ENCODE measurements around the gene SFI1. TPM values are rescaled to one million over a fixed set of nuclear protein-coding genes. Genes with fewer than 3 reads are reported as not detected.
A peak's percentile ranks its signal among the peaks of the same experiment; 100 is the strongest.

SFI1 gene
- total RNA-seq, 1 experiment from 2014 or later, result 55.2 TPM

DNA sequence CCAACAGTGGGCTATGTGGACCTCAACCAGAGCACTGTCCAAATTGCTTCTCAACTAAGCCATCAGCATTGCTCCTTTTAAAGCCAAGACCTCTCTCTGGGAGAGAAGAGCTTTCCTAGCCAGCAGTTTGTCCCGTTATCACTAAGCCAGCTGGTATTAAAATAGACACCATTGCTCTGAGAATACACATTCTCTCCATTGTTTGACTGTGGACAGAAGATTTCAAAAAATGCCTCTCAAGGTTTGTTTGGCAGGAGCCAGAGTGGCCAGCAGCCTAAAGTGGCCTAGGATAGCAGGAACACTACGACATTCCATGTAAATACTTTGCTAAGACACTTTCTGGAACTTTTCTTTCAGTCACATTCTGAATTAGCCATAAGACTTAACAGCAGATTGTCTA is 48.0 kb upstream of the SFI1 start:
- TF ChIP-seq, protein P1, sequence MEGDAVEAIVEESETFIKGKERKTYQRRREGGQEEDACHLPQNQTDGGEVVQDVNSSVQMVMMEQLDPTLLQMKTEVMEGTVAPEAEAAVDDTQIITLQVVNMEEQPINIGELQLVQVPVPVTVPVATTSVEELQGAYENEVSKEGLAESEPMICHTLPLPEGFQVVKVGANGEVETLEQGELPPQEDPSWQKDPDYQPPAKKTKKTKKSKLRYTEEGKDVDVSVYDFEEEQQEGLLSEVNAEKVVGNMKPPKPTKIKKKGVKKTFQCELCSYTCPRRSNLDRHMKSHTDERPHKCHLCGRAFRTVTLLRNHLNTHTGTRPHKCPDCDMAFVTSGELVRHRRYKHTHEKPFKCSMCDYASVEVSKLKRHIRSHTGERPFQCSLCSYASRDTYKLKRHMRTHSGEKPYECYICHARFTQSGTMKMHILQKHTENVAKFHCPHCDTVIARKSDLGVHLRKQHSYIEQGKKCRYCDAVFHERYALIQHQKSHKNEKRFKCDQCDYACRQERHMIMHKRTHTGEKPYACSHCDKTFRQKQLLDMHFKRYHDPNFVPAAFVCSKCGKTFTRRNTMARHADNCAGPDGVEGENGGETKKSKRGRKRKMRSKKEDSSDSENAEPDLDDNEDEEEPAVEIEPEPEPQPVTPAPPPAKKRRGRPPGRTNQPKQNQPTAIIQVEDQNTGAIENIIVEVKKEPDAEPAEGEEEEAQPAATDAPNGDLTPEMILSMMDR (IDR thresholded peaks at IDR 0.05; ENCODE audit: insufficient read depth in 1 of 2, low read depth in 1 of 2, low read length in 1 of 2, severe bottlenecking in 1 of 2, unreplicated experiment in 1 of 2), result no peak
- Histone ChIP-seq H3K4me1 (no peaks in the 10 kb centered on the region), H3K9me3 (no peaks in the 10 kb centered on the region), H3K36me3 (ENCODE audit: control insufficient read depth, insufficient read depth, low read length) (peaks cover 1% of the 10 kb centered on the region; the same call in 1 of the 2 replicates), H3K27me3 (replicated peaks; ENCODE audit: control insufficient read depth, insufficient read depth, low read length) (no peaks in the 10 kb centered on the region), H3K4me3 (ENCODE audit: low read depth, low read length) (no peak overlapping the region)
- intact Hi-C loops (cut with micrococcal nuclease; ENCODE audit: unreplicated experiment), result no loop called here
- ChIA-PET CTCF (no interaction called here), POLR2A (no interaction called here)
- Mint-ChIP-seq H3K4me3 (ENCODE audit: unreplicated experiment) (no peak overlapping the region), H3K27me3 (ENCODE audit: insufficient read depth, unreplicated experiment) (no peaks in the 10 kb centered on the region), H3K9me3 (ENCODE audit: unreplicated experiment) (no peaks in the 10 kb centered on the region), H3K27ac (ENCODE audit: unreplicated experiment) (no peak overlapping the region), H3K36me3 (ENCODE audit: insufficient read depth, unreplicated experiment) (peaks cover 44% of the 10 kb centered on the region), H3K4me1 (ENCODE audit: low read depth, unreplicated experiment) (no peaks in the 10 kb centered on the region)
- no TSS peak for BruUV-seq (replicated peaks)
- DNase-seq, result no peak

GRCh38 chr22:31449506-31449905 is 46.8 kb upstream of the SFI1 start:
- BruUV-seq (replicated peaks), result no TSS peak

DNA sequence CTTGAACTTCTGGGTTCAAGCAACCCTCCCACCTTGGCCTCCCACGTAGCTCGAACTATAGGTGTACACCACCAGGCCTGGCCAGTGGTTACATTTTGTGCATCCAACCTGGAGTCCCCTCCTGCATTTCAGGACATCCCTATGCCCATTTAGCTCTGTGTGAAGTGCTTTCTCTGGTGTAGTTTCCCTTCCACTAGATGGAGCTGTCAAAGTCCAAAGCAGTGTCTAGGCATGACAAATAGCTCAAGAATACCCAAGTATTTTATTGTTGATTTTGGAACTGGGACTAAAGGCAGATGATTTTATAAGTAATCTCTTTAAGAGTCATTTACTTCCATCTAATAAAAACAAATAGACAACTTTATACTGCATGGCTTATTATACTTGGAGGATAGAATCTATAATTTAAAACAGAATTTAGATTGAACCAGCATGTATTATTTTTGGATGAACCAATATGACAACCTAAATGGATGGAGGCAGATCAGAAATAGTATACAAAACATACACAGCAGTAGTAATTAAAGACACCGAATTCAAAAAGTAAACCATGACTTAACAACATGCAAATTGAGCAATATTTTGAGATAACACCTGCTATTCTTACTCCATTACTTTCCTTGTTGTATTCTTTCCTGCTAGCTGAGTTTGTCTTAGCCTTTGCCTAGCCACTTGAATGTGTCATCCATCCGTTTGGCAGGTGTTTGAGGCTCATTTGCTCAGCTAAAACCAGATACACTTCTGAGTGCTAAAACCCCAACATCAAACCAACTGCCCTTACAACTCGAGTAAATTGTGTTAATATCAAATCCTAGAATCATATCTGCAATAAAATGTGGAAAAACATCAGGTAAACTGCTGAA is 44.4 kb upstream of the SFI1 start:
- no peaks in the 10 kb centered on the region for H3K9me3 ChIP-seq
- no TSS peak for BruUV-seq (replicated peaks)
- no peak overlapping the region for H3K4me3 Mint-ChIP-seq (ENCODE audit: unreplicated experiment)
- no peaks in the 10 kb centered on the region for H3K27me3 Mint-ChIP-seq (ENCODE audit: insufficient read depth, unreplicated experiment)
- H3K27me3 ChIP-seq (replicated peaks; ENCODE audit: control insufficient read depth, insufficient read depth, low read length), result no peaks in the 10 kb centered on the region
- H3K4me1 Mint-ChIP-seq (ENCODE audit: low read depth, unreplicated experiment), result no peaks in the 10 kb centered on the region
- peaks cover 32% of the 10 kb centered on the region for H3K36me3 Mint-ChIP-seq (ENCODE audit: insufficient read depth, unreplicated experiment)
- TF ChIP-seq, protein P1 (IDR thresholded peaks at IDR 0.05; ENCODE audit: insufficient read depth in 1 of 2, low read depth in 1 of 2, low read length in 1 of 2, severe bottlenecking in 1 of 2, unreplicated experiment in 1 of 2), result peak in 1 of 2 experiments; percentile 72
- DNase-seq, result peak in 1 of 2 experiments; percentile 49
- POLR2A ChIA-PET, result no interaction called here
- peaks cover 1% of the 10 kb centered on the region; the same call in 1 of the 2 replicates for H3K36me3 ChIP-seq (ENCODE audit: control insufficient read depth, insufficient read depth, low read length)
- H3K27ac Mint-ChIP-seq (ENCODE audit: unreplicated experiment), result no peak overlapping the region
- H3K4me1 ChIP-seq, result no peaks in the 10 kb centered on the region
- intact Hi-C loops (cut with micrococcal nuclease; ENCODE audit: unreplicated experiment), result no loop called here
- CTCF ChIA-PET, result interaction anchor here (0.6 to 1.5 kb wide), 16 partner anchors 10 to 518 kb away, joined by 3 to 13 read pairs (median 4); partner anchors contain the start of gene EIF4ENIF1
- no peaks in the 10 kb centered on the region for H3K9me3 Mint-ChIP-seq (ENCODE audit: unreplicated experiment)
- no peak overlapping the region for H3K4me3 ChIP-seq (ENCODE audit: low read depth, low read length)

More at GRCh38 chr22:31449506-31449905, 46.8 kb upstream of the SFI1 start:
- Histone ChIP-seq H3K36me3 (ENCODE audit: control insufficient read depth, insufficient read depth, low read length) (peaks cover 1% of the 10 kb centered on the region; the same call in 1 of the 2 replicates), H3K4me3 (ENCODE audit: low read depth, low read length) (no peak overlapping the region), H3K4me1 (no peaks in the 10 kb centered on the region), H3K27me3 (replicated peaks; ENCODE audit: control insufficient read depth, insufficient read depth, low read length) (no peaks in the 10 kb centered on the region), H3K9me3 (no peaks in the 10 kb centered on the region)
- DNase-seq, result no peak
- peaks cover 44% of the 10 kb centered on the region for H3K36me3 Mint-ChIP-seq (ENCODE audit: insufficient read depth, unreplicated experiment)
- no peak overlapping the region for H3K27ac Mint-ChIP-seq (ENCODE audit: unreplicated experiment)
- H3K4me3 Mint-ChIP-seq (ENCODE audit: unreplicated experiment), result no peak overlapping the region
- no peaks in the 10 kb centered on the region for H3K9me3 Mint-ChIP-seq (ENCODE audit: unreplicated experiment)
- H3K27me3 Mint-ChIP-seq (ENCODE audit: insufficient read depth, unreplicated experiment), result no peaks in the 10 kb centered on the region
- intact Hi-C loops (cut with micrococcal nuclease; ENCODE audit: unreplicated experiment), result no loop called here
- TF ChIP-seq, protein P1 (IDR thresholded peaks at IDR 0.05; ENCODE audit: insufficient read depth in 1 of 2, low read depth in 1 of 2, low read length in 1 of 2, severe bottlenecking in 1 of 2, unreplicated experiment in 1 of 2), result no peak
- POLR2A ChIA-PET, result no interaction called here
- CTCF ChIA-PET, result no interaction called here
- H3K4me1 Mint-ChIP-seq (ENCODE audit: low read depth, unreplicated experiment), result no peaks in the 10 kb centered on the region
